HEK293 (cell line): ENCODE data around the gene GLIS1.

Source experiments
- GLIS1 ChIP-seq: fragments of 450-650 bp; formaldehyde crosslinking; IDR thresholded peaks from 2 replicates; pipeline ENCODE4 v1.5.1; 2016; ENCODE audit warnings: missing biosample characterization, missing genetic modification characterization
- KLF9 ChIP-seq: fragments of 450-650 bp; formaldehyde crosslinking; IDR thresholded peaks from 2 replicates; pipeline ENCODE4 v1.5.1; 2016; ENCODE audit warnings: missing biosample characterization, missing genetic modification characterization, low read depth
- MYNN ChIP-seq: fragments of 450-650 bp; formaldehyde crosslinking; IDR thresholded peaks from 2 replicates; pipeline ENCODE4 v1.5.1; 2016; ENCODE audit warnings: missing biosample characterization, missing genetic modification characterization, borderline replicate concordance
- RBAK ChIP-seq: fragments of 450-650 bp; formaldehyde crosslinking; IDR thresholded peaks from 2 replicates; pipeline ENCODE4 v1.5.1; 2016; ENCODE audit warnings: missing biosample characterization, missing genetic modification characterization
- SP2 ChIP-seq: fragments of 450-650 bp; formaldehyde crosslinking; IDR thresholded peaks from 2 replicates; pipeline ENCODE4 v1.5.1; 2016; ENCODE audit warnings: missing biosample characterization, missing genetic modification characterization
- ZBTB1 ChIP-seq: fragments of 450-650 bp; formaldehyde crosslinking; IDR thresholded peaks from 2 replicates; pipeline ENCODE4 v1.5.1; 2016; ENCODE audit warnings: missing biosample characterization, missing genetic modification characterization
- ZNF184 ChIP-seq: fragments of 450-650 bp; IDR thresholded peaks from 2 replicates; pipeline ENCODE4 v1.5.1; 2018; ENCODE audit warnings: missing biosample characterization, mild to moderate bottlenecking, missing genetic modification characterization
- ZNF24 ChIP-seq: fragments of 450-650 bp; formaldehyde crosslinking; IDR thresholded peaks from 2 replicates; pipeline ENCODE4 v1.5.1; 2016; ENCODE audit warnings: missing biosample characterization, missing genetic modification characterization
- ZNF311 ChIP-seq: fragments of 450-650 bp; formaldehyde crosslinking; IDR thresholded peaks from 2 replicates; pipeline ENCODE4 v1.5.1; 2017; ENCODE audit warnings: missing biosample characterization, missing genetic modification characterization, borderline replicate concordance
- ZNF391 ChIP-seq: fragments of 450-650 bp; formaldehyde crosslinking; IDR thresholded peaks from 2 replicates; pipeline ENCODE4 v1.5.1; 2016; ENCODE audit warnings: low read depth, missing biosample characterization, missing genetic modification characterization, borderline replicate concordance
- ZNF514 ChIP-seq: fragments of 450-650 bp; formaldehyde crosslinking; IDR thresholded peaks from 2 replicates; pipeline ENCODE4 v1.5.1; 2016; ENCODE audit warnings: missing biosample characterization, missing genetic modification characterization
- ZNF544 ChIP-seq: fragments of 450-650 bp; formaldehyde crosslinking; IDR thresholded peaks from 2 replicates; pipeline ENCODE4 v1.5.0; 2017; ENCODE audit warnings: missing biosample characterization, missing genetic modification characterization
- ZNF580 ChIP-seq: fragments of 450-650 bp; formaldehyde crosslinking; IDR thresholded peaks from 2 replicates; pipeline ENCODE4 v1.5.1; 2016; ENCODE audit warnings: missing biosample characterization, missing genetic modification characterization
- ZNF585B ChIP-seq: fragments of 450-650 bp; formaldehyde crosslinking; IDR thresholded peaks from 2 replicates; pipeline ENCODE4 v1.5.1; 2016; ENCODE audit warnings: missing biosample characterization, missing genetic modification characterization
- ZNF624 ChIP-seq: fragments of 450-650 bp; formaldehyde crosslinking; IDR thresholded peaks from 2 replicates; pipeline ENCODE4 v1.5.1; 2017; ENCODE audit warnings: missing biosample characterization, missing genetic modification characterization
- ZNF701 ChIP-seq: fragments of 450-650 bp; formaldehyde crosslinking; IDR thresholded peaks from 2 replicates; pipeline ENCODE4 v1.5.1; 2016; ENCODE audit warnings: missing biosample characterization, missing genetic modification characterization
- ZNF837 ChIP-seq: fragments of 450-650 bp; formaldehyde crosslinking; IDR thresholded peaks from 2 replicates; pipeline ENCODE4 v1.5.1; 2016; ENCODE audit warnings: missing biosample characterization, missing genetic modification characterization
- ZNF843 ChIP-seq: fragments of 450-650 bp; formaldehyde crosslinking; IDR thresholded peaks from 2 replicates; pipeline ENCODE4 v1.5.1; 2016; ENCODE audit warnings: missing biosample characterization, missing genetic modification characterization
- ZXDB ChIP-seq: fragments of 450-650 bp; formaldehyde crosslinking; IDR thresholded peaks from 2 replicates; pipeline ENCODE4 v1.5.1; 2016; ENCODE audit warnings: missing biosample characterization, missing genetic modification characterization
- TF ChIP-seq, protein P1 (sequence below): fragments of 450-650 bp; formaldehyde crosslinking; IDR thresholded peaks from 2 replicates; pipeline ENCODE4 v1.5.1; 2016; ENCODE audit warnings: missing biosample characterization, missing genetic modification characterization
- TF ChIP-seq, protein P2 (sequence below): fragments of 450-650 bp; formaldehyde crosslinking; IDR thresholded peaks from 2 replicates; pipeline ENCODE4 v1.5.1; 2016; ENCODE audit warnings: missing biosample characterization, missing genetic modification characterization
- TF ChIP-seq, protein P3 (sequence below): fragments of 450-650 bp; formaldehyde crosslinking; IDR thresholded peaks from 2 replicates; pipeline ENCODE4 v1.5.1; 2016; ENCODE audit warnings: missing biosample characterization, missing genetic modification characterization, low read depth
- TF ChIP-seq, protein P4 (sequence below): fragments of 450-650 bp; formaldehyde crosslinking; IDR thresholded peaks from 2 replicates; pipeline ENCODE4 v1.5.1; 2016; ENCODE audit warnings: missing biosample characterization, missing genetic modification characterization, borderline replicate concordance
- TF ChIP-seq, protein P5 (sequence below): fragments of 450-650 bp; formaldehyde crosslinking; IDR thresholded peaks from 2 replicates; pipeline ENCODE4 v1.5.1; 2017; ENCODE audit warnings: missing biosample characterization, missing genetic modification characterization
- TF ChIP-seq, protein P6 (sequence below): fragments of 450-650 bp; formaldehyde crosslinking; IDR thresholded peaks from 2 replicates; pipeline ENCODE4 v1.5.1; 2017; ENCODE audit warnings: missing biosample characterization, missing genetic modification characterization

The GLIS1 gene

DNA sequence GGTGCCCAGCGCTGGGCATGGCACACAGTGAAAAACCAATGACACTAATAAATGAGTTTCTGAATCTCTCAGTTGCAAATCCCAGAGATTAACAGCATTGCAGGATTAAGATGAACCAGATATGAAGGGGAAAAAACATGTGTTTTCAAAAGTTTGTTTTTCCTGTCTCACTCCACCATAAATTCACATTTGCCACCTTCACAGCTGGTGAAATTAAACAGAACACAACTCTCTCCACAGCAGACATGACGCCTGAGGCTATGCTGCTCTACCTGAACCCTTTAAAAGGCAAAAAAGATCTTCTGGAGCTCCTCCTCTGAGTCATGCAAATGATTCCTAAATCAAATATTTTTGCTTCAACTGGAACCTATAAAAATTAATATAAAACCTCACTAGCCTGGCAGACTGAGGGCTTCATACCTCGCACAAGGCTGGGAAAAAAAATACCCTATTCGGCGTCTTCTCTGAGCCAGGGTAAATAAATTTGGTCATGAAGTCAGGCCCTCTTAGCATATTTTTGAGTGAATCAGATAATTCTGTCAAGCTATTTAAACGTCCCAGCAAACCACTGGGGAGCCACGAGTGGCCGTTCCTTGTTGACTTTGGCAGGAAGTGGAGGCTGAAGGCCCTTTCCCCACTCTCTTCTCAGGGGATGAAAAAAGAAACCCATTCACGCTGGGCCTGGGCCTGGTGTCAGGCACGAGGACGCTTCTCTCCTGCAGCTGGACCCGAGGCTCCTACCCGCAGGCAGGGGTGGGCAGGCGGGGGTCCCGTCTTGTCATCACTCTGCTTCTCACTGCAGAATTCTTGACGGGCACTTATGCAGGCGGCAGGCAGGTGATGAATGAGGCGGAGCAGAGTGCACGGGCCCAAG, 226.8 kb downstream of the GLIS1 start (continued):
- TF ChIP-seq, protein P1, sequence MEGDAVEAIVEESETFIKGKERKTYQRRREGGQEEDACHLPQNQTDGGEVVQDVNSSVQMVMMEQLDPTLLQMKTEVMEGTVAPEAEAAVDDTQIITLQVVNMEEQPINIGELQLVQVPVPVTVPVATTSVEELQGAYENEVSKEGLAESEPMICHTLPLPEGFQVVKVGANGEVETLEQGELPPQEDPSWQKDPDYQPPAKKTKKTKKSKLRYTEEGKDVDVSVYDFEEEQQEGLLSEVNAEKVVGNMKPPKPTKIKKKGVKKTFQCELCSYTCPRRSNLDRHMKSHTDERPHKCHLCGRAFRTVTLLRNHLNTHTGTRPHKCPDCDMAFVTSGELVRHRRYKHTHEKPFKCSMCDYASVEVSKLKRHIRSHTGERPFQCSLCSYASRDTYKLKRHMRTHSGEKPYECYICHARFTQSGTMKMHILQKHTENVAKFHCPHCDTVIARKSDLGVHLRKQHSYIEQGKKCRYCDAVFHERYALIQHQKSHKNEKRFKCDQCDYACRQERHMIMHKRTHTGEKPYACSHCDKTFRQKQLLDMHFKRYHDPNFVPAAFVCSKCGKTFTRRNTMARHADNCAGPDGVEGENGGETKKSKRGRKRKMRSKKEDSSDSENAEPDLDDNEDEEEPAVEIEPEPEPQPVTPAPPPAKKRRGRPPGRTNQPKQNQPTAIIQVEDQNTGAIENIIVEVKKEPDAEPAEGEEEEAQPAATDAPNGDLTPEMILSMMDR (tag by site-specific recombination) = no peak
- TF ChIP-seq, protein P2, sequence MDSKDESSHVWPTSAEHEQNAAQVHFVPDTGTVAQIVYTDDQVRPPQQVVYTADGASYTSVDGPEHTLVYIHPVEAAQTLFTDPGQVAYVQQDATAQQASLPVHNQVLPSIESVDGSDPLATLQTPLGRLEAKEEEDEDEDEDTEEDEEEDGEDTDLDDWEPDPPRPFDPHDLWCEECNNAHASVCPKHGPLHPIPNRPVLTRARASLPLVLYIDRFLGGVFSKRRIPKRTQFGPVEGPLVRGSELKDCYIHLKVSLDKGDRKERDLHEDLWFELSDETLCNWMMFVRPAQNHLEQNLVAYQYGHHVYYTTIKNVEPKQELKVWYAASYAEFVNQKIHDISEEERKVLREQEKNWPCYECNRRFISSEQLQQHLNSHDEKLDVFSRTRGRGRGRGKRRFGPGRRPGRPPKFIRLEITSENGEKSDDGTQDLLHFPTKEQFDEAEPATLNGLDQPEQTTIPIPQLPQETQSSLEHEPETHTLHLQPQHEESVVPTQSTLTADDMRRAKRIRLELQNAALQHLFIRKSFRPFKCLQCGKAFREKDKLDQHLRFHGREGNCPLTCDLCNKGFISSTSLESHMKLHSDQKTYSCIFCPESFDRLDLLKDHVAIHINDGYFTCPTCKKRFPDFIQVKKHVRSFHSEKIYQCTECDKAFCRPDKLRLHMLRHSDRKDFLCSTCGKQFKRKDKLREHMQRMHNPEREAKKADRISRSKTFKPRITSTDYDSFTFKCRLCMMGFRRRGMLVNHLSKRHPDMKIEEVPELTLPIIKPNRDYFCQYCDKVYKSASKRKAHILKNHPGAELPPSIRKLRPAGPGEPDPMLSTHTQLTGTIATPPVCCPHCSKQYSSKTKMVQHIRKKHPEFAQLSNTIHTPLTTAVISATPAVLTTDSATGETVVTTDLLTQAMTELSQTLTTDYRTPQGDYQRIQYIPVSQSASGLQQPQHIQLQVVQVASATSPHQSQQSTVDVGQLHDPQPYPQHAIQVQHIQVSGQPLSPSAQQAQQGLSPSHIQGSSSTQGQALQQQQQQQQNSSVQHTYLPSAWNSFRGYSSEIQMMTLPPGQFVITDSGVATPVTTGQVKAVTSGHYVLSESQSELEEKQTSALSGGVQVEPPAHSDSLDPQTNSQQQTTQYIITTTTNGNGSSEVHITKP = no peak
- TF ChIP-seq ZNF391 (tag by site-specific recombination) (no peak), RBAK (no peak), KLF9 (tag by site-specific recombination) (no peak), GLIS1 (tag by site-specific recombination) (peak; percentile 90), SP2 (tag by site-specific recombination) (peak; percentile 3; the same call in 1 of the 2 replicates), ZNF837 (tag by site-specific recombination) (no peak), ZNF514 (tag by site-specific recombination) (no peak), ZNF624 (tag by site-specific recombination) (no peak), ZNF580 (tag by site-specific recombination) (no peak), MYNN (tag by site-specific recombination) (no peak), ZNF184 (tag by site-specific recombination) (no peak), ZNF843 (tag by site-specific recombination) (peak; percentile 68; the same call in 1 of the 2 replicates), ZNF585B (tag by site-specific recombination) (no peak), ZXDB (tag by site-specific recombination) (peak; percentile 39; the same call in 1 of the 2 replicates), ZBTB1 (tag by site-specific recombination) (no peak), ZNF544 (tag by site-specific recombination) (no peak), ZNF24 (peak; percentile 42; the same call in 1 of the 2 replicates), ZNF311 (tag by site-specific recombination) (no peak), ZNF701 (no peak)
- TF ChIP-seq, protein P3, sequence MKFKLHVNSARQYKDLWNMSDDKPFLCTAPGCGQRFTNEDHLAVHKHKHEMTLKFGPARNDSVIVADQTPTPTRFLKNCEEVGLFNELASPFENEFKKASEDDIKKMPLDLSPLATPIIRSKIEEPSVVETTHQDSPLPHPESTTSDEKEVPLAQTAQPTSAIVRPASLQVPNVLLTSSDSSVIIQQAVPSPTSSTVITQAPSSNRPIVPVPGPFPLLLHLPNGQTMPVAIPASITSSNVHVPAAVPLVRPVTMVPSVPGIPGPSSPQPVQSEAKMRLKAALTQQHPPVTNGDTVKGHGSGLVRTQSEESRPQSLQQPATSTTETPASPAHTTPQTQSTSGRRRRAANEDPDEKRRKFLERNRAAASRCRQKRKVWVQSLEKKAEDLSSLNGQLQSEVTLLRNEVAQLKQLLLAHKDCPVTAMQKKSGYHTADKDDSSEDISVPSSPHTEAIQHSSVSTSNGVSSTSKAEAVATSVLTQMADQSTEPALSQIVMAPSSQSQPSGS = 0 out of 2 replicates have a peak, but pooled peaks have one; percentile 8
- TF ChIP-seq, protein P4, sequence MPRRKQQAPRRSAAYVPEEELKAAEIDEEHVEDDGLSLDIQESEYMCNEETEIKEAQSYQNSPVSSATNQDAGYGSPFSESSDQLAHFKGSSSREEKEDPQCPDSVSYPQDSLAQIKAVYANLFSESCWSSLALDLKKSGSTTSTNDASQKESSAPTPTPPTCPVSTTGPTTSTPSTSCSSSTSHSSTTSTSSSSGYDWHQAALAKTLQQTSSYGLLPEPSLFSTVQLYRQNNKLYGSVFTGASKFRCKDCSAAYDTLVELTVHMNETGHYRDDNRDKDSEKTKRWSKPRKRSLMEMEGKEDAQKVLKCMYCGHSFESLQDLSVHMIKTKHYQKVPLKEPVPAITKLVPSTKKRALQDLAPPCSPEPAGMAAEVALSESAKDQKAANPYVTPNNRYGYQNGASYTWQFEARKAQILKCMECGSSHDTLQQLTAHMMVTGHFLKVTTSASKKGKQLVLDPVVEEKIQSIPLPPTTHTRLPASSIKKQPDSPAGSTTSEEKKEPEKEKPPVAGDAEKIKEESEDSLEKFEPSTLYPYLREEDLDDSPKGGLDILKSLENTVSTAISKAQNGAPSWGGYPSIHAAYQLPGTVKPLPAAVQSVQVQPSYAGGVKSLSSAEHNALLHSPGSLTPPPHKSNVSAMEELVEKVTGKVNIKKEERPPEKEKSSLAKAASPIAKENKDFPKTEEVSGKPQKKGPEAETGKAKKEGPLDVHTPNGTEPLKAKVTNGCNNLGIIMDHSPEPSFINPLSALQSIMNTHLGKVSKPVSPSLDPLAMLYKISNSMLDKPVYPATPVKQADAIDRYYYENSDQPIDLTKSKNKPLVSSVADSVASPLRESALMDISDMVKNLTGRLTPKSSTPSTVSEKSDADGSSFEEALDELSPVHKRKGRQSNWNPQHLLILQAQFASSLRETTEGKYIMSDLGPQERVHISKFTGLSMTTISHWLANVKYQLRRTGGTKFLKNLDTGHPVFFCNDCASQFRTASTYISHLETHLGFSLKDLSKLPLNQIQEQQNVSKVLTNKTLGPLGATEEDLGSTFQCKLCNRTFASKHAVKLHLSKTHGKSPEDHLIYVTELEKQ (tag by site-specific recombination) = no peak
- TF ChIP-seq, protein P5, sequence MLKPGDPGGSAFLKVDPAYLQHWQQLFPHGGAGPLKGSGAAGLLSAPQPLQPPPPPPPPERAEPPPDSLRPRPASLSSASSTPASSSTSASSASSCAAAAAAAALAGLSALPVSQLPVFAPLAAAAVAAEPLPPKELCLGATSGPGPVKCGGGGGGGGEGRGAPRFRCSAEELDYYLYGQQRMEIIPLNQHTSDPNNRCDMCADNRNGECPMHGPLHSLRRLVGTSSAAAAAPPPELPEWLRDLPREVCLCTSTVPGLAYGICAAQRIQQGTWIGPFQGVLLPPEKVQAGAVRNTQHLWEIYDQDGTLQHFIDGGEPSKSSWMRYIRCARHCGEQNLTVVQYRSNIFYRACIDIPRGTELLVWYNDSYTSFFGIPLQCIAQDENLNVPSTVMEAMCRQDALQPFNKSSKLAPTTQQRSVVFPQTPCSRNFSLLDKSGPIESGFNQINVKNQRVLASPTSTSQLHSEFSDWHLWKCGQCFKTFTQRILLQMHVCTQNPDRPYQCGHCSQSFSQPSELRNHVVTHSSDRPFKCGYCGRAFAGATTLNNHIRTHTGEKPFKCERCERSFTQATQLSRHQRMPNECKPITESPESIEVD (tag by site-specific recombination) = peak; percentile 89
- TF ChIP-seq, protein P6, sequence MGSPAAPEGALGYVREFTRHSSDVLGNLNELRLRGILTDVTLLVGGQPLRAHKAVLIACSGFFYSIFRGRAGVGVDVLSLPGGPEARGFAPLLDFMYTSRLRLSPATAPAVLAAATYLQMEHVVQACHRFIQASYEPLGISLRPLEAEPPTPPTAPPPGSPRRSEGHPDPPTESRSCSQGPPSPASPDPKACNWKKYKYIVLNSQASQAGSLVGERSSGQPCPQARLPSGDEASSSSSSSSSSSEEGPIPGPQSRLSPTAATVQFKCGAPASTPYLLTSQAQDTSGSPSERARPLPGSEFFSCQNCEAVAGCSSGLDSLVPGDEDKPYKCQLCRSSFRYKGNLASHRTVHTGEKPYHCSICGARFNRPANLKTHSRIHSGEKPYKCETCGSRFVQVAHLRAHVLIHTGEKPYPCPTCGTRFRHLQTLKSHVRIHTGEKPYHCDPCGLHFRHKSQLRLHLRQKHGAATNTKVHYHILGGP (tag by site-specific recombination) = no peak
